GM19240 (cell line): ENCODE data around the gene NCAPD3.
"Not testable (repeated sequence)": the region's sequence is repeated elsewhere in the genome, so short reads cannot be mapped to it uniquely, and the experiment has no call there.

Experiments used
- DNase-seq: peaks from one replicate; pipeline ENCODE4 v3.0.0; 2011; ENCODE audit warnings: low spot score; ENCODE audit not compliant: insufficient read length

The NCAPD3 gene

DNA sequence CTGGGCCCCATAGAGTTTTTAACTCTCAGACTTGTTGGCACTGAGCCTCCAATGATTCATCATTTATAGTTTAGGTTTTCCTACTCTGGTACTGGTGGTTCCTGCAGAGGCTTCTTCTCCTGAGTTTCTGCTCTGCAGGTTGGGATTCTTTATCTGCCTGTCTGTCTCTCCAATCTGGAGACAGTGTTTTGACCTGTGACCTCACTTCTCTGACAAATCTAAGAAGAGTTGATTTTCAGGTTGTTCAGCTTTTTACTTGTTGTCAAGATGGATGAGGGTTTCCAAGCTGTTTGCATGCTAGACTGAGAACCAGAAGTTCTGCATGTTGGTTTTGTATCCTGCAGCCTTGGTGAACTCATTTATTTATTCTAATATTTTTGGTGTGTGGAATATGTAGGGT is 91.0 kb downstream of the NCAPD3 start:
- DNase-seq = no peak

DNA sequence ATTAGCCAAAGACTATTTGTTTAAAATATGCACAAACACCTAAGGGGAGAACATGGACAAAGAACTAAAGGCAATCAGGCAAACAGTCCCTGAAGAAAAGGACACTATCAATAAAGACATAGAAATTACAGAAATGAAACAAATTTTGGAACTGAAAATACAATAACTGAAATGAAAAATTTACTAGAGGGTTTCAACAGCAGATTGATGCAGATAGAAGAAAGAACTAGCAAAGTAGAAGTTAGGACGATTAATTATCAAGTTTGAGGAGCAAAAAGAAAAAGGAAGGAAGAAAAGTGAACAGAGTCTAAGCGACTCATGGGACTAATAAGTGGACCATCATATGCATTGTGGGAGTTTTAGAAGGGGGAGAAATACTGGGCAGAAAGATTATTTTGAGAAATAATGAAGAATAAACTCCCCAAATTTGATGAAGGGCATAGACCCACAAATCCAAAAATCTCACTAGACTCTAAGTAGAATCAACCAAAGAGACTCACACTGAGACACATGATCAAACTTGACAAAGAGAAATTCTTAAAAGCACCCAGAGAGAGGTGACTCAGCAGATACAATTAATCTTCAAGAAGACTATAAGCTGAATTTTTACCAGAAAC is 92.0 kb downstream of the NCAPD3 start:
- DNase-seq = no peak

DNA sequence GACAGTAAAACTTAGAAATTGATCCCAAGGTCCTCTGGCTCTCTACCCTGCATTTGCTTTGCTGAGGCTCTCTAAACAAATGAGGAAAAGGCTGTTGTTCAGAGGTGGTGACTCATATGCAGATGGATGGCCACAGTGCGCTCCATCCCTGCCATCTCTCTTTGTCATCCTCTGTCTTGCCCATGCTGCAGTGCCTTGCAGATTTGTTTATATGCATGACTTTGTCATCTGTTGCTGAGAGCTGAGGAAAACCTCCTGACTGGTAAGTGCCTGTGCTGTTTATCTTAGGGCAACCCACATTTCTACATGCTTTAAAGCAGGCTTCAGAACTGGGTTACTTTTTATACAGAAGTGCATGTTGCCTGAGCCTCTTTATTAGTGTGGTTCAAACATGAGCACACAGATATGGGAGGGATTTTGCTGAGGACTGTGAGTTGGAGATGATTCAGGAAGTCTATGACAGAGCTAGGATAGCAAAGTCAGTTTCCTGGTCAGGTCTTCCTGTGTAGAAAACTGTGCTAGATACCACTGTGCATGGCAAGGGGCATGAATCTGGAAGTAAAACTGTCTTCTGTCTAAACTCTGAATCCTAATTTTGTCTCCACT is 97.4 kb downstream of the NCAPD3 start:
- no peak for DNase-seq

DNA sequence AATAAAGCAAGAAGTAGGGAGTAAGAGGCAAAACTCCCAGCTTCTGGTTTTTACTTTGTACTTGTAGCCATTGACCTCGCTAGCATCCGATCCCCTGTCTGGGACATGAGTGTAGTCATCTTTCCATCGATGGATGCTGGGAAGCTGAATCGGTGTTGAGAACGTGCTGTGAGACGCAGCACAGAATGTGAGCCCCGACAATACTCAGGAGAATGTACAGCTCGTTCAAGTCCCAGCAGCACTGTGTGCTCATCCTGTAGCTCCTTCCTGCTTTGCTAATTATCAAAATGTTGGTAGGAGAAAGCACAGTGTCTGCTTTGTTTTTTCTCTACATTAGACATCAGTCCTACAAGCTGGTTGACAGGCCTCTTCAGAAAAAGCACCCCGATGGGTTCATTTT is 98.3 kb downstream of the NCAPD3 start:
- DNase-seq = no peak

DNA sequence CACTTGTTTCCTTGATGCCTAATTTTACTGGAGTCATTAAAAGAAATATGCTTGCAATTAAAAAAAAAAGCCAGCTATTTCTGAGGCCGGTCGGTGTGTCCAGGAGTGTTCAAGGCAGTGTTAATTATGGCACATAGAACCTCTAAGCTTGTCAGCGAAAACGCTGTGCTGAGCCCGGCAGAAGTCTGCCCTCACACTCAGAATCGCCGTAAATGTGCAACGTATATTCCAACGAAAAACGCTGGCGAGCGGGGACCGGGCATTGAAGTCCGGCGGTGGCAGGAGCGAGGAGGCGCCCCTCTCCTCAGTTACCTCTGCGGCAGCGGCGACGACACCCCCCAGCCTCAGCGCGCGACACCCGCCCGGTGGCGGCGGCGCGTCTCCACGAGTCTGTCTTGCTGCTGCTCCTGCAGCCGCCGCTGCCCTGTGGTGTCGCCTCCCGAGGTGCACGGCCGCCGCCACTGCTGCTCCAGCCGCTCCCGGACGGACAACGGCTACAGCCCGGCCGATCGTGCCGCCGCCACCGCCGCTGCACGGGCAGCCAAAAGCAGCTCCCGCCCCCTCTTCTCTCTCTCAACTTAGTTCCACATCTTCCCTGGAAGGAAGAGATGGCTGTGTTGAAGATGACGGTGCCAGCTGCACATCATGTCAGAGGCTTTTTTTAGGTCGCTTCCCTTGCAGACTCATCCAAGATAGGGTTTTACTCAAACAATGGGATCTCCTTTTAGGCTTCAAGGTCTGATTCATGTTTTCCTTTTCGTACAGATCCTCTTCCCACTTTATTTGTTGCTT is 98.9 kb downstream of the NCAPD3 start:
- DNase-seq = no peak

DNA sequence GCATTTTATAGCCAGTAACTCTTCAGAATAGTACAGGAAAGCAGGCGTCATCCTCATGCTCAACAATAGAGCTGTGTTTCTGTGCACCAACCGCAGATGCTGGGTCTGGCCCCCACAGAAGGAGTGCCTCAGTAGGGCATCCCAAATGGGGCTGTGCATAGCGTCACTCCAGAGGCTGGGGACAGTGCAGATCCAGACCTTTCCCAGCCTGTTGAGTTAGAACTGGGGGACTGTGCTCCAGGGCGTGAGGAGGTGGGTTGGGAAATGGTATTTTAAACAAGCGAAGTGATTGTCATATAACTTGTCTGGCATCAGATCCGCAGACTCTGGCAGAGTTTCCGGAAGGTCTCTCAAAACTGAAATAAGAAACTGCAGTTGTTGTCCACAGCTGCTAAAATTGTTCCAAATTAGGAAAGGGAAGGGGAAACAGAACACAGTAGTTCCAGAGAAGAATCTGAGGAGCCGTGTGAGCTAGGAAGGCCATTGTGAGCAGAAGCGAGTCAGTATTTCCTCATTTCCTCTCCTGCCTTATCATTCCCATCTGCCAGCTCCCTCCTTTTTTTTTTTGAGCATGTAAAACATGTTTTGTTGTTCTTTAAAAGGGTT is 102.7 kb downstream of the NCAPD3 start:
- DNase-seq = no peak

DNA sequence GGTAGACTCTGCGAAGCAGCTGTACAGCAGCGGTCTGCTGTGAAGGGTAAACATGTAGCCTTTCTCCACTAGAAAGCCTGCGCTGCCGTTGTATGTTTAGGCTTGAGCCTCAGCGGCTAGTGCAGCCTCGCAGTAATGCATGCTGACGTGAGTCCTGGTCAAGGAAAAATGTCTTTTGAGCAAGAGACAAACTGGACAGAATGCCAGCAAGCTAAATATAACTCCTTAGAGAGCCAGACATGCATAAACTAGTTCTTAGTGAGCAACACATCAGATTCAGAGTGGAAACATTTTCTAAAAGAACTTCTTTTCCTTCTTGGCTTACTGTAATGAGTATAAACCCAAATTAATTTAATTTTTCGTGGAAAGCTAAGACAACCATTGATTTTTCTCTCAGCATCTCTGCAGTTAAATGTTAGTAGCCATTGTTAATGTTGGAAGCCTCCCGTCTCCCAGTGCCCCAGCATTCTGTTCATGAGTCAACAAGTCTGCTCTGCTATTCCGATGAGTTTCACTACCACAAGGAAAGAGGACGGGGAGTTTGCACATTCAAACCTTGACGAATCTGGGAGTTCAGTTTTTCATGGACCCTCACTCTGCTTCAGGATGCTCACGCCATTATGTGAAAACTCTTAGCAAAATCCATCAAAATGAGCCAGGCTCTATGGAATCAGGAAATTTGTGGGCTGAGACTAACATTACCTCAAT is 103.5 kb downstream of the NCAPD3 start:
- no peak for DNase-seq

DNA sequence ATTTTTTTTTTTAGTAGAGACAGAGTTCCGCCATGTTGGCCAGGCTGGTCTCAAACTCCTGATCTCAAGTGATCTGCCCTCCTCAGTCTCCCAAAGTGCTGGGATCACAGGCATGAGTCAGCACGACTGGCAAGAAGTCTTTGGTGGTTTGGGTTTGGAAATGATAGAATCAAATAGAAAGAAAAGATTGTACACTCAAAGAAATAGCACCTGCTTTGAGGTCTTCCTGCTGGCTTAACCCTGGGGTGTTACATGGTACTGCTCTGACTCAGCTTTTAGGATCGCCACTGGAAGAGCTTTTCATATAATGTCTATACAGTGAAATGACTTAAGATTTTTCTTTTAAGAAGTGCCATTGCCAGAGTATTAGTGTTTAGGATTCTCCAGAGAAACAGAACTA is 104.7 kb downstream of the NCAPD3 start:
- DNase-seq = no peak

DNA sequence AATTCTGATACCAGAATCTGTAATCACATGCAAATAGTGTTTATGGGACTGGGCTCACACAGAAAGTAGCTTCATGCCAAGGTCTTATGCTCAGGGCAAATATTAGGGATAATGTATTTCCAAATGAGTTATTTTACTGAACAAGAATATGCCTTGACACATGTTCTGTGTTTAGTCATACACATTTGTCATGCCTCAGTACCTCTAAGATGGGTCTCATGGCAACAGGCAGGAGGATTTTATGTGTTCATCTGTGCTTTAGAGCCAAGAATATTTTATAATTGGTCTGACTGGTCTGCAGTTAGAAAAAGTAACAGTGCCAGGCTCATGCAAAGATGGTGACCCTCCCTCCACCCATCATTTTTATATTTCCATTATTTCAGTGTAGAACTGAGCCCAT is 105.8 kb downstream of the NCAPD3 start:
- no peak for DNase-seq

DNA sequence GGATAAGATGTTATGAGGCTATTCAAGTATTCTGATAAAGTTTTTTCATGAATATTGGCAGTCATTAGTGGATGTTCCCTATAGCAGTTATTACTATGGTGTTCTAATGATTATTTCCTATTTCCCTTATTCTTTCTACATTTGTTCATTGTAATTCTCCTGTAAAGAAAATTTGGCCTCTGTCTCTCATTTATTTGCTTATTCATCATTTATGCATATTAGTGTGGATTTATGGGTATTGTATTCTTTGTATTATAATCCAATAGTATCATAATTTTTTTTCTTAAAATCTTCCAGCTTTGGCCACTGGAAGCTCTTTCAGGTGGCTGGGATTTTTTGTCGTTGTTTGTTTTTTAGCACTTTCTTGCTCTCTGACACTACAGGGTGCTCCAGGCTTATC is 107.6 kb downstream of the NCAPD3 start:
- no peak for DNase-seq

DNA sequence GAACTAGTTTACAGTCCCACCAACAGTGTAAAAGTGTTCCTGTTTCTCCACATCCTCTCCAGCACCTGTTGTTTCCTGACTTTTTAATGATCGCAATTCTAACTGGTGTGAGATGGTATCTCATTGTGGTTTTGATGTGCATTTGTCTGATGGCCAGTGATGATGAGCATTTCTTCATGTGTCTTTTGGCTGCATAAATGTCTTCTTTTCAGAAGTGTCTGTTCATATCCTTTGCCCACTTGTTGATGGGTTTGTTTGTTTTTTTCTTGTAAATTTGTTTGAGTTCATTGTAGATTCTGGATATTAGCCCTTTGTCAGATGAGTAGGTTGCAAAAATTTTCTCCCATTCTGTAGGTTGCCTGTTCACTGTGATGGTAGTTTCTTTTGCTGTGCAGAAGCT is 110.0 kb downstream of the NCAPD3 start:
- DNase-seq = not testable (repeated sequence)

DNA sequence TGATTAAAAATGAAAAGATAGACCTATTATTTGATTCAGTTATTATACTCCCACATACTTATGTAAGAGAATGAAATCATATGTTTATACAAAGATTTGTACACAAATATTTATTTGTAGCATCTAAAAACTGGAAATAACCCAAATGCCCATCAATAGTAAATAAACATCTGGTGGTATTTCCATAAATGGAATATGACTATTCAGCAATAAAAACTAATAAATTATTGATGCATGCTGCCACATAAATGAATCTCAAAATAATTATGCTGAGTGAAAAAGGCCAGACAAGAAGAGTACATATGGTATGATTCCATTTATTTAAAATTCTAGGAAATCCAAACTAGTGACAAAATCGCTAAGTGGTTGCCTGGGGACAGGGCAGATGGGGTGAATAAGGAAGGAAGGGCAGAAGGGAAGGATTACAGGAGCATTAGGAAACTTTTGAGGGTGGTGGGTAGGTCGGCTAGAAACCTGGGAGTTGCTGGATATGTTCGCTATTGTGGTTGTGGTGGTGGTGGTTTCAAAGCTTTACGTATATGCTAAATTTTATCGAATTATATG is 113.4 kb downstream of the NCAPD3 start:
- DNase-seq = no peak
